K562 (cell line): ENCODE data around the gene CAMK2A. TPM values are rescaled to one million over a fixed set of nuclear protein-coding genes. Genes with fewer than 3 reads are reported as not detected.

Experiments
- CBFA2T2 ChIP-seq: fragments of 450-650 bp; conservative IDR thresholded peaks from 2 replicates; pipeline ENCODE4 v1.6.1; 2017; ENCODE audit warnings: mild to moderate bottlenecking
- CTBP1 ChIP-seq: fragments of 450-650 bp; IDR thresholded peaks from 2 replicates; pipeline ENCODE4 v1.6.1; 2016; ENCODE audit warnings: borderline replicate concordance
- ESRRB ChIP-seq: fragments of 250-450 bp; sonication (Bioruptor Pico); IDR thresholded peaks from 2 replicates; pipeline ENCODE4 v1.5.0; 2020; ENCODE audit warnings: mild to moderate bottlenecking, moderate library complexity, borderline replicate concordance
- FOXK2 ChIP-seq, 2 experiments: fragments of 450-650 bp; IDR thresholded peaks in 1 of 2; conservative IDR thresholded peaks in 1 of 2; 2 replicates each; pipeline ENCODE4 v1.6.1; 2016; ENCODE audit warnings: low read depth in 2 of 2, mild to moderate bottlenecking in 1 of 2
- HDAC1 ChIP-seq, 2 experiments: fragments of 450-650 bp; IDR thresholded peaks; 2 replicates each; pipeline ENCODE4 v1.6.1; 2016 to 2017; ENCODE audit warnings: inconsistent platforms in 1 of 2, mild to moderate bottlenecking in 1 of 2, moderate library complexity in 1 of 2
- HNRNPL ChIP-seq: fragments of 200-400 bp; formaldehyde crosslinking; IDR thresholded peaks from 2 replicates; pipeline ENCODE4 v1.6.1; 2017; ENCODE audit warnings: low read depth, mild to moderate bottlenecking, low read length
- KHSRP ChIP-seq: fragments of 450-650 bp; IDR thresholded peaks from 2 replicates; pipeline ENCODE4 v1.6.1; 2017
- MEF2D ChIP-seq: conservative IDR thresholded peaks from 2 replicates; pipeline ENCODE4 v1.6.1; 2016; ENCODE audit warnings: low read depth, missing genetic modification characterization, missing compliant biosample characterization
- NR2C2 ChIP-seq, 2 experiments: fragments of 200-800 bp in 1 of 2; sonication (Bioruptor generic) in 1 of 2; sonication (generic) in 1 of 2; formaldehyde crosslinking in 1 of 2; IDR thresholded peaks; 2 replicates each; pipeline versions ENCODE4 v1.6.1 to v1.8.0; 2016 to 2022; ENCODE audit warnings: mild to moderate bottlenecking in 1 of 2, missing compliant biosample characterization in 1 of 2, missing genetic modification characterization in 1 of 2, missing genetic modification reagents in 1 of 2
- POLR2A ChIP-seq: fragments of 450-650 bp; conservative IDR thresholded peaks from 2 replicates; pipeline ENCODE4 v1.6.1; 2016
- RFX5 ChIP-seq: IDR thresholded peaks from 2 replicates; pipeline ENCODE4 v1.6.1; 2011; ENCODE audit warnings: low read depth, mild to moderate bottlenecking, improper control_type of control experiment, low read length
- SREBF1 ChIP-seq: fragments of 150-350 bp; IDR thresholded peaks from 2 replicates; pipeline ENCODE4 v1.6.1; 2014; ENCODE audit warnings: antibody characterized with exemption, low read depth, low read length, borderline replicate concordance
- ZEB2 ChIP-seq: fragments of 450-650 bp; IDR thresholded peaks from 2 replicates; pipeline ENCODE4 v1.6.1; 2016
- ZFP91 ChIP-seq: sonication (generic); formaldehyde crosslinking; IDR thresholded peaks from 2 replicates; pipeline ENCODE4 v1.8.0; 2022; ENCODE audit warnings: mild to moderate bottlenecking, missing genetic modification reagents
- ZFPM2 ChIP-seq: fragments of 250-450 bp; sonication (Bioruptor Pico); IDR thresholded peaks from 2 replicates; pipeline ENCODE4 v1.5.1; 2022; ENCODE audit warnings: mild to moderate bottlenecking
- ZNF197 ChIP-seq: fragments of 200-800 bp; sonication (Bioruptor generic); IDR thresholded peaks from 2 replicates; pipeline ENCODE4 v1.6.1; 2016; ENCODE audit warnings: low read depth, missing genetic modification characterization, missing compliant biosample characterization
- ZNF444 ChIP-seq: fragments of 250-450 bp; sonication (Bioruptor Pico); IDR thresholded peaks from 2 replicates; pipeline ENCODE4 v1.4.0; 2020; ENCODE audit warnings: mild to moderate bottlenecking, moderate library complexity
- polyA plus RNA-seq, 8 experiments: library from polyadenylated mRNA; depleted of rRNA in 4 of 8; stranded (reverse) in 5 of 8; unstranded in 3 of 8; fragments of >200 nt; fragmentation: Nextera tagmentation in 2 of 8; fragmentation: Illumina TruSeq in 1 of 8; extraction: Ambion mirVana in 2 of 8; extraction: Trizol in 1 of 8; gene quantifications; 2 replicates each; pipeline versions ENCODE4 v1.2.1 to v1.2.3, GENCODE V29; 2011 to 2014; ENCODE audit warnings: inconsistent platforms in 1 of 8, missing spikeins in 1 of 8
- total RNA-seq, 7 experiments: library from RNA; depleted of rRNA in 6 of 7; stranded (reverse); fragments of >200 nt in 6 of 7; fragmentation: Illumina TruSeq in 2 of 7; extraction: Trizol in 2 of 7; gene quantifications; 2 replicates each; pipeline versions ENCODE4 v1.2.1 to v1.2.3, GENCODE V29; 2011 to 2021; ENCODE audit warnings: low replicate concordance in 1 of 7
- TF ChIP-seq, protein P1 (sequence below): IDR thresholded peaks from 2 replicates; pipeline ENCODE4 v1.6.1; 2012; ENCODE audit warnings: low read depth, low read length, improper control_type of control experiment, borderline replicate concordance
- TF ChIP-seq, protein P2 (sequence below): fragments of 450-650 bp; formaldehyde crosslinking; IDR thresholded peaks from 2 replicates; pipeline ENCODE4 v1.4.0; 2020; ENCODE audit warnings: mild to moderate bottlenecking, moderate library complexity
- TF ChIP-seq, protein P3 (sequence below): sonication (generic); formaldehyde crosslinking; IDR thresholded peaks from 2 replicates; pipeline ENCODE4 v1.9.0; 2022; ENCODE audit warnings: mild to moderate bottlenecking, missing genetic modification reagents
- TF ChIP-seq, protein P4 (sequence below): fragments of 450-650 bp; IDR thresholded peaks from 2 replicates; pipeline ENCODE4 v1.6.1; 2016; ENCODE audit warnings: mild to moderate bottlenecking

CAMK2A gene
- total and polyA plus RNA-seq, 9 of the 15 experiments (the other 6 are each of a cell fraction or from before 2014, with no cell fraction given), result 0.01 to 0.18 (median 0.04) TPM; not detected in 6

- TF ChIP-seq, protein P1, sequence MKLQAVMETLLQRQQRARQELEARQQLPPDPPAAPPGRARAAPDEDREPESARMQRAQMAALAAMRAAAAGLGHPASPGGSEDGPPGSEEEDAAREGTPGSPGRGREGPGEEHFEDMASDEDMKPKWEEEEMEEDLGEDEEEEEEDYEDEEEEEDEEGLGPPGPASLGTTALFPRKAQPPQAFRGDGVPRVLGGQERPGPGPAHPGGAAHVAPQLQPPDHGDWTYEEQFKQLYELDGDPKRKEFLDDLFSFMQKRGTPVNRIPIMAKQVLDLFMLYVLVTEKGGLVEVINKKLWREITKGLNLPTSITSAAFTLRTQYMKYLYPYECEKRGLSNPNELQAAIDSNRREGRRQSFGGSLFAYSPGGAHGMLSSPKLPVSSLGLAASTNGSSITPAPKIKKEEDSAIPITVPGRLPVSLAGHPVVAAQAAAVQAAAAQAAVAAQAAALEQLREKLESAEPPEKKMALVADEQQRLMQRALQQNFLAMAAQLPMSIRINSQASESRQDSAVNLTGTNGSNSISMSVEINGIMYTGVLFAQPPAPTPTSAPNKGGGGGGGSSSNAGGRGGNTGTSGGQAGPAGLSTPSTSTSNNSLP, result no peak
- TF ChIP-seq FOXK2 (conservative IDR thresholded peaks at IDR 0.05 in 1 of 2, IDR thresholded peaks at IDR 0.05 in 1 of 2; ENCODE audit: low read depth in 2 of 2) (no peak), CTBP1 (no peak), ESRRB (CRISPR knock-in tag) (no peak), HNRNPL (no peak), KHSRP (no peak), ZNF197 (CRISPR knock-in tag) (no peak), HDAC1 (IDR thresholded peaks at IDR 0.05) (peak in 1 of 2 experiments; percentile 43; a peak in 2 of 4 replicates), RFX5 (no peak), ZEB2 (no peak), CBFA2T2 (0 out of 2 replicates have a peak, but pooled peaks have one; percentile 4), ZFPM2 (CRISPR knock-in tag) (no peak), MEF2D (peak; percentile 69; the same call in 1 of the 2 replicates), NR2C2 (CRISPR knock-in tag; IDR thresholded peaks at IDR 0.05) (no peak), NR2C2 (tag; IDR thresholded peaks at IDR 0.05) (peak; percentile 43; the same call in 1 of the 2 replicates), POLR2A (no peak), ZNF444 (CRISPR knock-in tag) (no peak), SREBF1 (no peak), ZFP91 (no peak)
- TF ChIP-seq, protein P2, sequence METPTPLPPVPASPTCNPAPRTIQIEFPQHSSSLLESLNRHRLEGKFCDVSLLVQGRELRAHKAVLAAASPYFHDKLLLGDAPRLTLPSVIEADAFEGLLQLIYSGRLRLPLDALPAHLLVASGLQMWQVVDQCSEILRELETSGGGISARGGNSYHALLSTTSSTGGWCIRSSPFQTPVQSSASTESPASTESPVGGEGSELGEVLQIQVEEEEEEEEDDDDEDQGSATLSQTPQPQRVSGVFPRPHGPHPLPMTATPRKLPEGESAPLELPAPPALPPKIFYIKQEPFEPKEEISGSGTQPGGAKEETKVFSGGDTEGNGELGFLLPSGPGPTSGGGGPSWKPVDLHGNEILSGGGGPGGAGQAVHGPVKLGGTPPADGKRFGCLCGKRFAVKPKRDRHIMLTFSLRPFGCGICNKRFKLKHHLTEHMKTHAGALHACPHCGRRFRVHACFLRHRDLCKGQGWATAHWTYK, result no peak
- TF ChIP-seq, protein P3, sequence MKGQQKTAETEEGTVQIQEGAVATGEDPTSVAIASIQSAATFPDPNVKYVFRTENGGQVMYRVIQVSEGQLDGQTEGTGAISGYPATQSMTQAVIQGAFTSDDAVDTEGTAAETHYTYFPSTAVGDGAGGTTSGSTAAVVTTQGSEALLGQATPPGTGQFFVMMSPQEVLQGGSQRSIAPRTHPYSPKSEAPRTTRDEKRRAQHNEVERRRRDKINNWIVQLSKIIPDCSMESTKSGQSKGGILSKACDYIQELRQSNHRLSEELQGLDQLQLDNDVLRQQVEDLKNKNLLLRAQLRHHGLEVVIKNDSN (CRISPR knock-in tag), result peak; percentile 19; the same call in 1 of the 2 replicates
- TF ChIP-seq, protein P4, sequence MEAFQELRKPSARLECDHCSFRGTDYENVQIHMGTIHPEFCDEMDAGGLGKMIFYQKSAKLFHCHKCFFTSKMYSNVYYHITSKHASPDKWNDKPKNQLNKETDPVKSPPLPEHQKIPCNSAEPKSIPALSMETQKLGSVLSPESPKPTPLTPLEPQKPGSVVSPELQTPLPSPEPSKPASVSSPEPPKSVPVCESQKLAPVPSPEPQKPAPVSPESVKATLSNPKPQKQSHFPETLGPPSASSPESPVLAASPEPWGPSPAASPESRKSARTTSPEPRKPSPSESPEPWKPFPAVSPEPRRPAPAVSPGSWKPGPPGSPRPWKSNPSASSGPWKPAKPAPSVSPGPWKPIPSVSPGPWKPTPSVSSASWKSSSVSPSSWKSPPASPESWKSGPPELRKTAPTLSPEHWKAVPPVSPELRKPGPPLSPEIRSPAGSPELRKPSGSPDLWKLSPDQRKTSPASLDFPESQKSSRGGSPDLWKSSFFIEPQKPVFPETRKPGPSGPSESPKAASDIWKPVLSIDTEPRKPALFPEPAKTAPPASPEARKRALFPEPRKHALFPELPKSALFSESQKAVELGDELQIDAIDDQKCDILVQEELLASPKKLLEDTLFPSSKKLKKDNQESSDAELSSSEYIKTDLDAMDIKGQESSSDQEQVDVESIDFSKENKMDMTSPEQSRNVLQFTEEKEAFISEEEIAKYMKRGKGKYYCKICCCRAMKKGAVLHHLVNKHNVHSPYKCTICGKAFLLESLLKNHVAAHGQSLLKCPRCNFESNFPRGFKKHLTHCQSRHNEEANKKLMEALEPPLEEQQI, result no peak
These were observed 44.3 kb downstream of the CAMK2A start (continued) for GRCh38 chr5:150245111-150245789.
